PFSK-1 (cell line): ENCODE data around the gene ZC3HAV1L.

ENCODE experiments used
- FOXP2 ChIP-seq: optimal IDR thresholded peaks from 2 replicates; pipeline ENCODE3; 2011; ENCODE audit warnings: borderline replicate concordance, control low read depth, inconsistent platforms; ENCODE audit not compliant: insufficient read depth; ENCODE audit errors: extremely low read length, extremely low read depth
- POLR2AphosphoS5 ChIP-seq: IDR thresholded peaks from 2 replicates; pipeline ENCODE4 v1.6.1; 2012; ENCODE audit warnings: low read depth, mild to moderate bottlenecking, control low read depth, low read length, moderate library complexity
- SIN3A ChIP-seq: IDR thresholded peaks from 2 replicates; pipeline ENCODE4 v1.6.1; 2012; ENCODE audit warnings: mild to moderate bottlenecking, low read length, moderate library complexity, borderline replicate concordance; ENCODE audit not compliant: insufficient read depth
- TAF1 ChIP-seq: IDR thresholded peaks from 2 replicates; pipeline ENCODE4 v1.6.1; 2012; ENCODE audit warnings: low read length, control low read depth, borderline replicate concordance; ENCODE audit not compliant: insufficient read depth
- TF ChIP-seq, protein P1 (sequence below), 2 experiments: IDR thresholded peaks; 2 replicates each; pipeline versions ENCODE4 v1.6.1 to v1.8.0; 2011 to 2012; ENCODE audit warnings: low read depth in 2 of 2, low read length in 2 of 2, control low read depth in 1 of 2, inconsistent platforms in 1 of 2, mild to moderate bottlenecking in 1 of 2, moderate library complexity in 1 of 2; ENCODE audit not compliant: insufficient read depth in 1 of 2

The ZC3HAV1L gene

DNA sequence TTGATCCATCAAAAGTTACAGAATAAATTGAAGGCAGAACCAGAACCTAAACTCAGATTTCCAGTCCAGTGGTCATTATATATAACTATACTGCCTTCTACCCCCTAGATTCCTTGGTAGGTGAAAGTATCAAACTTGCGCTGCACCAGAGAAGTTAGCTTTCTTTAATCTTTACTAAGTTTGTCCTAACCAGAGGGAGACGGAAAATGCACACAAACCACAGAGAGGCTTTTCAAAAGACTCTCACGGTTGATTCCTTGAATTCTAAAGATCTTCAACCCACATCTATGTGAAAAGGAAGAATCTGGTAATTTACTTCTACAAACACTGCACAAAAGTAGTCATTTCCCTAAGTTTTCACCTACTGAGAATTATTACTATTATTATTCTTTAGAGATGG is 36.4 kb downstream of the ZC3HAV1L start:
- TF ChIP-seq POLR2AphosphoS5, result no peak
- no peak for TF ChIP-seq TAF1
- TF ChIP-seq, protein P1, sequence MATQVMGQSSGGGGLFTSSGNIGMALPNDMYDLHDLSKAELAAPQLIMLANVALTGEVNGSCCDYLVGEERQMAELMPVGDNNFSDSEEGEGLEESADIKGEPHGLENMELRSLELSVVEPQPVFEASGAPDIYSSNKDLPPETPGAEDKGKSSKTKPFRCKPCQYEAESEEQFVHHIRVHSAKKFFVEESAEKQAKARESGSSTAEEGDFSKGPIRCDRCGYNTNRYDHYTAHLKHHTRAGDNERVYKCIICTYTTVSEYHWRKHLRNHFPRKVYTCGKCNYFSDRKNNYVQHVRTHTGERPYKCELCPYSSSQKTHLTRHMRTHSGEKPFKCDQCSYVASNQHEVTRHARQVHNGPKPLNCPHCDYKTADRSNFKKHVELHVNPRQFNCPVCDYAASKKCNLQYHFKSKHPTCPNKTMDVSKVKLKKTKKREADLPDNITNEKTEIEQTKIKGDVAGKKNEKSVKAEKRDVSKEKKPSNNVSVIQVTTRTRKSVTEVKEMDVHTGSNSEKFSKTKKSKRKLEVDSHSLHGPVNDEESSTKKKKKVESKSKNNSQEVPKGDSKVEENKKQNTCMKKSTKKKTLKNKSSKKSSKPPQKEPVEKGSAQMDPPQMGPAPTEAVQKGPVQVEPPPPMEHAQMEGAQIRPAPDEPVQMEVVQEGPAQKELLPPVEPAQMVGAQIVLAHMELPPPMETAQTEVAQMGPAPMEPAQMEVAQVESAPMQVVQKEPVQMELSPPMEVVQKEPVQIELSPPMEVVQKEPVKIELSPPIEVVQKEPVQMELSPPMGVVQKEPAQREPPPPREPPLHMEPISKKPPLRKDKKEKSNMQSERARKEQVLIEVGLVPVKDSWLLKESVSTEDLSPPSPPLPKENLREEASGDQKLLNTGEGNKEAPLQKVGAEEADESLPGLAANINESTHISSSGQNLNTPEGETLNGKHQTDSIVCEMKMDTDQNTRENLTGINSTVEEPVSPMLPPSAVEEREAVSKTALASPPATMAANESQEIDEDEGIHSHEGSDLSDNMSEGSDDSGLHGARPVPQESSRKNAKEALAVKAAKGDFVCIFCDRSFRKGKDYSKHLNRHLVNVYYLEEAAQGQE (IDR thresholded peaks at IDR 0.05; ENCODE audit: insufficient read depth in 1 of 2, low read depth in 2 of 2, low read length in 2 of 2), result no peak
- no peak for TF ChIP-seq SIN3A
- no peak for TF ChIP-seq FOXP2

DNA sequence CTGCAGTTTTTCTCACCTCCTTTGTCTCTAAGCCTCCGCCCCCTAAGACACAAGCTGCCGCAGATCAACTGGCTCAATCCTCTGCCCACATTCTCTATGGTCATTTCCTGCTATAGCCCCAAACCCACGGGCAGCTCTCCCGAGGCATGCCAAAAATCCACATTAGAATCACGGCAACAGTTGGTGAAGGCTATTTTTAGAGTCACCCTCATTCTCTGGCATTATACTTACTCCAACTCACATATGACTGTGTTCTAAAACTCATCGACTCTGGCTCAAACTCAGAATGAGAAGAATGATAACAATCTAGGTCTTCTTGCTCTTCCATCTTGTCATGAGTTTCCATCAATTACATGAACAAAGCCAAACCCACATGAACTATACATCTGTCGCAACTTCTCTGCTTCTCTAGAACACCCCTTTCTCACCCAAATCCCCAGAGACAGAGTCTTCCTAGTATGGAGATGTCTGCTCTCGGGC is 43.8 kb downstream of the ZC3HAV1L start:
- TF ChIP-seq FOXP2 (no peak), SIN3A (no peak), TAF1 (no peak), POLR2AphosphoS5 (no peak)
- TF ChIP-seq, protein P1 (IDR thresholded peaks at IDR 0.05; ENCODE audit: insufficient read depth in 1 of 2, low read depth in 2 of 2, low read length in 2 of 2), result no peak

DNA sequence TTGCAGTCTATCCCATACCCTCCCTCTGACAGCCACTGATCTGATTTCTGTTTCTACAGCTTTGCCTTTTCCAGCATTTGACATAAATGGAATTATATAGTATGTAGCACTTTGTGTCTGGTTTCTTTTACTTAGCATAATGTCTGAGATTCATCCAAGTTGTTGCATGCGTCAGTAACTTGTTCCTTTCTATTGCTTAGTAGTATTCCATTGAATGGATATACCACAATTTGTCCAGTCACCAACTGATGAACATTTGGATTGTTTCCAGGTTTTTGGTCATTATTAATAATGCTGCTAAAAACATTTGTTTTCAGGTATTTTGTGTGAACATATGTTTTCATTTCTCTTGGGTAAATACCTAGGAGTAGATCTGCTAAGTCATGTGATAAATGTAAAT is 48.2 kb downstream of the ZC3HAV1L start:
- no peak for TF ChIP-seq TAF1
- TF ChIP-seq, protein P1 (IDR thresholded peaks at IDR 0.05; ENCODE audit: insufficient read depth in 1 of 2, low read depth in 2 of 2, low read length in 2 of 2), result no peak
- no peak for TF ChIP-seq FOXP2
- no peak for TF ChIP-seq POLR2AphosphoS5
- no peak for TF ChIP-seq SIN3A

DNA sequence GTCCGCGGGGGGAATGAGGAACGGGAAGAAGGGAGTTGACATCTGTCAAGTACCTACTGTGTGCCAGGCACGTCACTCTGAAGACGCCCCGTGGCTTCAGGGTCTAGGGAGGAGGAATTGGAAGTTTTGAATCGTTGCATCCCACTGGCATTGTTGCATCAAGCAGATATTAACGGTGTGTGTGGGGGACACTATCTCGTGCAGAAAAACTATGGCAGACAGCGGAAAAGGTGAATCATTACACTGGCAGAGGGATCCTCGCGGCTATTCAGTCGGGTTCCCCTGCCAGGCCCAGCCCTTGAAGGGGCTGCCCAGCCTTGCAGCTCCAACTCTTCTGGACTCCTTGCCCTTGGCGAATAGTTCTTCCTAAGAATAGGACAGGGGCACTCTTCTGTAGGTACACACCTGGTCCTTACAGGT is 53.6 kb downstream of the ZC3HAV1L start:
- TF ChIP-seq FOXP2 (peak; percentile 2), SIN3A (no peak), POLR2AphosphoS5 (no peak)
- TF ChIP-seq, protein P1 (IDR thresholded peaks at IDR 0.05; ENCODE audit: insufficient read depth in 1 of 2, low read depth in 2 of 2, low read length in 2 of 2), result no peak
